GM10847 (cell line): ENCODE measurements around the gene UNC79.

ENCODE experiments used
- POLR2A ChIP-seq: IDR thresholded peaks from 2 replicates; pipeline ENCODE4 v1.6.1; 2011; ENCODE audit not compliant: insufficient read length; ENCODE audit errors: extremely low read depth

UNC79 gene

DNA sequence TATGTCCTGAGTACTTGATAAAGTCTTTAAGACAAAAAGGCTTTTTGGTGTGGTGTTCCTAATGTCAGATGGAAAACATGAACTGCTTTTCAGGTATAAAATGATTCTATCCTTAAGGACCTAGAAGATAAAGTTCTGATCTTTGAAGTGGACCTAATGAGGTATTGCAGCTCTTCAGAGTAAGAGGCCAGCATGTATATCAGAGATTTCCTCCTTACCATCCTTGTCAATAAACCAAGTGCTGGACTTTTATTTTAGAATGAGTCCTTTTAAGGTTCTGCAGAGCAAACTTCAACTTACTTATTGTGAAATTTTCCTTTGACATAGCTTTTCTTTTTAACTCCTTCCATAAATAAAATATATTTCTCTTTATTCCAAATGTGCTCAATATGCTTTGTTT is 50.1 kb downstream of the UNC79 start:
- no peak for TF ChIP-seq POLR2A

DNA sequence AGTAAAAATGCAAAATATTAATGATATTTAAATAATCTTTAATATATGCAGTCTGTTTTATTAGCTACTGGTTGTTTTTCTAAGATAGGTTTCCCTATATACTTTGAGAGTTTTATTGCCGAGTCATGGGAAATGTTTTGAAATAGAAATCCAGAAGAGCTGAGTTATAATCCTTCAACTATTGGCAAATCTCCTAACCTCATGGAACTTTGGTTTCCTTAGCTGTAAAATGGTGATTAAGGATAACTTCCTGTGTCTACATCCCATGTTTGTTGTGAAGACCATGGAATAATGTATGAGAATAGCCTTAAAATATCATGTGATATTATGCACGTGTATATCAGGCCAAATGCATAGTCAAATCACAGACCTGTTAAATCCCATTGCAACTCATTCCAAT is 51.0 kb downstream of the UNC79 start:
- no peak for TF ChIP-seq POLR2A

DNA sequence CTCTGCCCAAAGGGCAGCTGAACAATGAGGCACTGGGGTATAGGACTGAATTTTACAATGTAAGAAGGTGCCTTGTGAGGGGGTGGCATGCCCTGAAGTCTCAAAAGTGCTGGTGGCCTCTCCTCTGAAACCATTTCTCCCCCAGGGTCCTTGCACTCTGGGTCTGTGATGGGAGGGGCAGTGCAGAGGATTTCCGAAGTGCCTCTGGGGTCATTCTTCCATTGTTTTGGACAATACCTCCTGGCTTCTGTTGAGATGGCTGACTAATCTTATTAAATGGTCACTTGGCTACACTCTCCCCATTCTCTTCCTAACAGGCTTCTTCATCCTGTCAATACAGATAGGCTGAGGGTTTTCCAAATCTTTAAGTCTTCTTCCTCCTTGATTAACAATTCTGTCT is 59.3 kb downstream of the UNC79 start:
- TF ChIP-seq POLR2A, result no peak

DNA sequence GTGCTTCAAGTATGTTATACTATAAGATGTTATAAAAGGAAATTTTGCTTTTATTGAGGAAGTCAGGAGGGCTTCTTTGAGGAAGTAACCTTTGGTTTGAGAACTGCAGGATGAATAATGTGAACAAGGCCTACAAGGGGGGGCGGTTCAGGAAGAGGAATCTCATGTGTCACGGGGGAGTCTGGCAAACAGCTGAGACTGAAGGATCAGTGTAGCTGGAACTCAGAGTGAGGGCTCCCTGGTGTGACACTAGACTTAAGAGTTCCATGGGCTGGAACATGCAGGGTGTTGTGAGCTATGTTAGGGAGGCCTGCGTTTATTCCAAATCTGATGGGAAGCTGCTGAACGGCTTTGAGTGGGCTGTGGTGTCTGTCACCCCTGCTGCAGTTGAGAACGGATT is 62.3 kb downstream of the UNC79 start:
- no peak for TF ChIP-seq POLR2A

DNA sequence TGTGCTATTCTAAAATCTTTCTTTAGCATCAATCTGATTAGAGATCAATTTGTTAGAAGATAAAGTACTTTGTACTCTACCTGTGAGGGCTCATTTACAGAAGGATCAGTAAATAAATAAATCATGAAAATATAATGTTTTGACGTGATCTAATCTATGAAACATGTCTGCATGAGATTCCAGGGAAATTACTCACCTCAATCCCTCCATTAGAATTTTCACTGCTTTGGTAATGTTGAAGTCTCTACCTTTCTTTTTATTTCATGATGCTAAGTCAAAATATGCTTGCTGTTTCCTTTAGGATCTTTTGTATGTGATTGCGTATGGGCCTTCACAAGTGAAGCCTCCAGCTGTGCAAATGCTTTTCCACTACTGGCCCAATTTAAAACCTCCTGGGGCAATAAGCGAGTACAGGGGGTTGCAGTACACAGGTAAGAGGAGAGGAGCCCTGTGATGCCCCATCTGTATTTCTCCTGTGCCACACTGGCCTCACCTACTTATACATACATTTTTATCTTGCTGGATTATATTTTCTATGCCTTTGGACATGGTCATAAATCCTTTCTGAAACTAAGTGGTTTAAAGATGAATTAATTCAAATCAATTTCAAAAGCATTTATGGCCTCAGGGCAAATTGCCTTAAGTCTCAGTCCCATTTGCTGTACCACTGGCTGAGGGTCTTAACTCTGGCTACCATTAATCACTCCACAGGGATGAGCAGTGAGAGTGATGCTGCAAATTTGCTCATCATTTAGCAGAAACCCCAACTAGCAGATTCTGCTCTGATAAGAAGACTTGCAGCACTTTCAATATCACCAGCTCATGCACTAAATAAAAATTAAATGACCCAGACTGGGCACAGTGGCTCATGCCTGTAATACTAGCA is 66.4 kb downstream of the UNC79 start:
- no peak for TF ChIP-seq POLR2A

DNA sequence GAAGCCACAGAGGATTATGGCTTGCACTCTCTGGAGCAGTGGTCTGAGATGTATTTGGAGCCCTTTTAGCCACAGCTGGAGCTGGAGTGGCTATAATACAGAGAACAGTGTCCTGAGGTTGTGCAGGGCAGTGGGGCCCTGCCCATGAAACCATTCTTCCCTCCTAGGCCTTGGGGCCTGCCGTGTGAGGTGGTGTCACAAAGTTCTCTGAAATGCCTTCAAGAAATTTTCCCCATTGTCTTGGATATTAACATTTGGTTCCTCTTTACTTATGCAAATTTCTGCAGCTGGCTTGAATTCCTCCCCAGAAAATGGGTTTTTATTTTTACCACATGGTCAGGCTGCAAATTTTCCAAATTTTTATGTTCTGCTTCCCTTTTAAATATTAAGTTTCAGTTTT is 79.3 kb downstream of the UNC79 start:
- no peak for TF ChIP-seq POLR2A

DNA sequence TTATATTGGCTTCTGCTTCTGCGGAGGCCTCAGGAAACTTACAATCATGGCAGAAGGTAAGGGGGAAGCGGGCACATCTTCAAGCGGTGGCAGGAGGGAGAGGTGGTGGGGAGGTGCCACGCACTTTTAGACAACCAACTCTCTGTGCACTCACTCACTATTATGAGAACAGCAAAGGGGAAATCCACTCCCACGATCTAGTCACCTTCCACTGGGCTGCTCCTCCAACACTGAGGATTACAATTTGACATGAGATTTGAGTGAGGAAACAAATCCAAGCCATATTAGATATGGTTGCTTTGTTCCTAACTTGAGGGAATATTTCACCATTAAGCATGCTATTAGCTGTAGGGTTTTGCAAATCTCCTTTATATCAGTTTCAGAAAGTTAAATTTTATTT is 80.3 kb downstream of the UNC79 start:
- no peak for TF ChIP-seq POLR2A

DNA sequence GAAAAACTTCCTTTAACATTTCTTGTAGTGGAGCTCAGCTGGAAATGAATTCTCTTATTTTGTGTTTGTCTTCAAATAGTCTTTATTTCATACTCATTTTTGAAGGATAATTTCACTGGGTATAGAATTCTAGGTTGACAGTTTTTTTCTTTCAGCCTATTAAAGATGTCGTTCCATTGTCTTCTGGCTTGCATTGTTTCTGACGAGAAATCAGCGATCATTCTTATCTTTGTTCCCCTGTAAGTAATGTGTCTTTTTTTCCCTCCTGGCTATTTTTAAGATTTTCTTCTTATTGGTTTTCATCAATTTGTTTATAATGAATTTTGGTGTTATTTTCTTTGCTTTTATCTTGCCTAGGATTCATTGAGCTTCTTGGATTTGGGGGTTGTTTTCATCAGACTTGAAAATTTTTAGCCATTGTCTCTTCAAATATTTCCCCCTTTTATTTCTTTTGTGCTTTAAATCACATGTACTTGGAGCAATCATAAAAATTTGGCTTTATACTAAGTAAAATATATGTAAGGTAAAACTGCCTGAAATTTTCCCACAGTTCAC is 89.4 kb downstream of the UNC79 start:
- no peak for TF ChIP-seq POLR2A

DNA sequence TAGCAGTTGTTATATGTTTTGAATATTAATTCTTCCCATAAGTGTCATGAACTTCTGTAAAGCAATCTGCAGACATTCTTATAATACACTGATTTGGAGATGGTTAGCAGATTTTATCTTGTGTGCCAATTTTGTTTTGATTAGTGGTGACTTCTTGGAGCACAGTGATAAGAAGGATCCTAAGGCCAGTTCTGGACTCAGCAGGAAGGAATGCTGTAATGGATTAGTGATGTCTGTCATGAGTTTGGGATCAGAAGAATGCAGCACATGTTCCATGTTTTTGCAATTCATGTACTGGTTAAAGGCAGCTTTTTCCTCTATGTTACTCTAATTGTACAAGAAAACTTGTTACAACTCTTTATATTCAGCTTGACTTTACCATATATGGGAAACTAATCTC is 91.5 kb downstream of the UNC79 start:
- no peak for TF ChIP-seq POLR2A

DNA sequence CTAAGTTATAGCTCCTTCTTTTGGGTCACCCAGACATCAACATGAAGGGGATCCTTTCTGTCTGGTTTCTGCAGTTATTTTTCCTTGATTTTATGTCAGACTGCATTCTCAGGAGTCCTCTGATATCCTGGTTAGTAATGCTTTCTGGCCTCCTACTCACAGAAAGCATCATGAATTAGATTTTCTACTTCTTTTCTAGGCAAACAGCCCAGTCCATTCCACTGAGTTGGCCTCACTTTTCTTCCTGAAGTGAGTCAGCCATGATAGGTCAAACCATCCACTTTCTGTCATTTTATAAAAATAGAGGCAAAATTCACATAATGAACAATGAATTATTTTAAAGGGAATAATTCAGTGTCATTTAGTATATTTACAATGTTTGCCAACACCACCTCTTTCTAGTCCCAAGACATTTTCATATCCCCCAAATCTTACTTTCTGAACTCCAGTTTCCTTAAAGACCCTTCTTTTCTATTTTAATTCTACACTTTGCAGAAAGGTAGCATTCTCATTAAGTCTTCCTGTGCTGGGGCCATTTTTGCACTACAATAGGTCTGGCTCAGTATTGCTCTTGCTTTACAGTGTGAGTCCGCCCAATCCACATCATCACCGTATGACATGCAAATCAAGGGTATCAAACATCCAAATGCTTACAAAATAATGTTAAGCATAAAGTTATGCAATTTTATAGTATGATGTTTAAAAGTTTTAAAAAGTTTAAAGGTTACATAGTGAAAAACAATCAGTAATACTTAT is 95.1 kb downstream of the UNC79 start:
- no peak for TF ChIP-seq POLR2A

DNA sequence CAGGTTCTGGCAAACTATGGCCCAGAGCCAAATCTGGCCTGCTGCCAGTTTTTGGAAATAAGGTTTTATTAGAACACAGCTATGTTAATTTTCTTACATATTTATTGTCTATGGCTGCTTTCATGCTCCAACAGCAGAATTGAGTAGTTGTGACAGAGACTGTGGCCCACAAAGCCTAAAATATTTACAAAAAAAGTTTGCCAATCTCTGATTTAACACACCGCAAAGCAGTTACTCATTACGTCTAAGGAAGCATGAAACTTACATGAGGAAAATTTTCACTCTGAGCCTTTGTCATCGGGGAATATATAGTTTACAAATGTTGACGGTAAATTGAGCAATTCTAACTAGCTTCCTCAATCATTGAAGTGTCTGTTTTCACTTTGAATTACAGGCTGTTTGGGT is 96.5 kb downstream of the UNC79 start:
- no peak for TF ChIP-seq POLR2A

DNA sequence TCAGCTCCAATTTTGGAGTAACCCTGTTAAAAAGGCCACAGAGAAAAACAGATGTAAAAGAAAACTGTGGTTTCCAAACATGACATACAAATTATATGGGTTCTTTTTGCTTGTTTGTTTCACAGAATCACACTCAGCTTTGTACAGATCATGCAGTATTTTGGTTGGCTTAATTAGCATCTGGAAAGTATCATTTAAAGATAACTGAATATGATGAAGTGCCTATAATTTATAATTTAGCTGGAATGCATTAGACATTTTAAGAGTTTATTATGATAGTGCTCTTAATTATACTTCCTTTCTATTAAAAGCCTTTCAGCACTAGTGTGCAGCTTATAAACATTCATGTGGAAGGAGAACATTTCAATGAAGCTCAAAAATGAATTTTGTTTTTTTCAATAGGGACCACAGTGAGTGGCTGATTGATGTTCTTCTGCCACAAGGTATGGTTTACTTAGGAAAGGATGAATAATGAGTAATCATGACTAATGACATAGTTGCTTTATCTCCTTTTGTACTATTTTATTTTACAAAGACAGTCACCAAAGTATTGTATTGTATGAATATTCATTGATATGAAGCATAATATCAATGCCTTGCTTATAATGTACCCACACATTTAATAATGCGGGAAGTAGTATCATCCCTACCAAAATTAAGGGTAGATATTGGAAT is 98.3 kb downstream of the UNC79 start:
- TF ChIP-seq POLR2A, result no peak

DNA sequence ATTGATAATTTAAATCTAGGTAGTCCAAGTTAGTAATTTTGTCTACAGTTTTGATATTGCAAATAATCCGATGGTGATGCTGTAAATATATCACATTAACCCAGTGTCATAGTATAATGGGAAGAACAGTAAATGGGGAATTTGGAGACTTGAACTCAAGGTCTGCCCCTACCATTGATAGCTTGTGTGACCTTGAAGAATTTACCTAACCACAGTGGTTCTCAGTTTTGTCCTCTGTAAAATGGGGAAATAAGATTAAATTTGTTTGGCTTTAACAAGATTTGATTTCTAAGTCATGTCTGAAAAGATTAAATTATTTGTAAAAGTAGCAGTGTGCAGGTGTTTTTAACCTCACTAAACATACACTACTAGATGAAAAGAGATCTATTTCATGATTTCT is 100.9 kb downstream of the UNC79 start:
- TF ChIP-seq POLR2A, result no peak

DNA sequence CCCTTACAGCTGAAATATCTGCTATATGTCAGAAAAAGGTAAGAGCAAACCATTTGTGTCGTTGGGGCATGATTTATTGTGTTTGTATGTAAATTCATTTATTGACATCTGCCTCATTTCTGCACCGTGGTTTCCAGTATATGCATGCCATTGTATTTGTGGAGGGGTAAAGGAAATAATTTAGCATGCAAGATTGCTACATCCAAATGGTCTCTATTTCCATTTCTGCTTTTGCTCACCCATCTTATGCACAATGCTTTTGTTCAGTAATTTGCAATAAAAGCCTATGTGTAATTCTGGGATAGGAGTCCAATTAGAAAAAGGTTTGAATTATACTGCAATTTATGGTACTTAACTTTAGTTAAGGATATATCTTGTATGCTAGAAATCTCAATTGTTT is 101.8 kb downstream of the UNC79 start:
- no peak for TF ChIP-seq POLR2A

DNA sequence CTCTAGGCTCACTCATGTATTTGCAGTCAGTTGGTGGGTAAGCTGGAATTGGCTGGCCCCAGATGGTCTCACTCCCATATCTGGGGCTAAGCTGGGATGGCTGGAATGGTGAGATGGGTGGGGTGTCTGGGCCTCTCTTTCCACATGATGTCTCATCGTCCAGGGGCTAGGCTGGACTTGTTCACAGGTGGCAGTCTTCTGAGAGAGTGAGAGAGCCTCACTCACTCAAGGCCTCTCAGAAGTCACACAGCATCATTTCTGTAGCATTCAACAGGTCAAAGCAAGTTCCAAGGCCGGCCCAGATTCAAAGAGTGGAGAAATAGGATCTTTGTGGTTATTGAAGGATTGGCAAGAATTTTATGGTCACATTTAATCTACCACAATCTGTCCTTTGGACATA is 102.7 kb downstream of the UNC79 start:
- no peak for TF ChIP-seq POLR2A

DNA sequence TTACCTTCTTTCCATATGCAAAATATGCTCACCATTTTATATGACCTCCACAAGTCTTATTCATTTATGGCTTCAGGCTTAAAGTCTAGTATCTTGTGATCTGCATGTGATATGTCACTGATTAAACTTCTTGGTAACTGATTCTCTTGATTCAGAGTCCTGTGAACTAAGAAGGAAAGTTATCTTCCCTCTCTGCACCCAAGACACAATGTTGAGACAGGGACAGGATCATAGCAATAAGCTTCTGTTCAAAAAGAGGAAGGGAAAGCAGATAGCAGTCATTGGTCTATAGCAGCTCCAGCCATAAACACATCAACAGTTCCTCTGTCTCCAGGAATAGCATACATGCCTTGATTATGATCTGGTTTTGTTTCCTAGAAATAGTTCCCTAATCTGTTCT is 103.1 kb downstream of the UNC79 start:
- TF ChIP-seq POLR2A, result no peak
